Transverse colon (tissue), 3 donors: ENCODE results near the gene DEDD2.

ENCODE experiments used
- EP300 ChIP-seq: sonication (generic); formaldehyde crosslinking; IDR thresholded peaks from one replicate; pipeline ENCODE4 v1.6.1; 2017; ENCODE audit warnings: antibody characterized with exemption, low read depth
- TF ChIP-seq, protein P1 (sequence below), 5 experiments: fragments of 200-600 bp in 3 of 5; fragments of 450-650 bp in 2 of 5; sonication (generic) in 3 of 5; IDR thresholded peaks; 1 replicate in 2 of 5; 2 replicates in 3 of 5; pipeline ENCODE4 v1.5.1; 2016 to 2017; ENCODE audit warnings: antibody characterized with exemption in 5 of 5, inconsistent platforms in 3 of 5, mild to moderate bottlenecking in 2 of 5, moderate library complexity in 1 of 5

DNA sequence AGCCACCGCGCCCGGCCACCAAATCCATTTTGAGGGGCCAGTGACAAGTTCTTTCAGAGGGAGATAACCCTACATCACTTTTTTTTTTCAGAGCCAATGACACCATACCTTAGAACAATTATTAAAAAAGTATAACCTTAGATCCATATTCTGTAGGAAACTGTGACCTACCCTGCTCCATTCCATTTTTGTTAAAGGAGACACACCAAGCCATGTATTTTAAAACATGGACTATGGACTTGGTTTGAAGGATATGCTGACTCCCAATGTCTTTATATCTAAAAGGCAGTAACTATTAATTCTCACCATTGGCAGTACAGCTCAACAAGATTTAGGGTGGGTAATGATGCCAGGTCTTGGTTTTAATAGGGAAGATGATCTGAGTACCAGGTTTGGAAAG is 23.8 kb upstream of the DEDD2 start:
- TF ChIP-seq EP300 = no peak
- TF ChIP-seq, protein P1, sequence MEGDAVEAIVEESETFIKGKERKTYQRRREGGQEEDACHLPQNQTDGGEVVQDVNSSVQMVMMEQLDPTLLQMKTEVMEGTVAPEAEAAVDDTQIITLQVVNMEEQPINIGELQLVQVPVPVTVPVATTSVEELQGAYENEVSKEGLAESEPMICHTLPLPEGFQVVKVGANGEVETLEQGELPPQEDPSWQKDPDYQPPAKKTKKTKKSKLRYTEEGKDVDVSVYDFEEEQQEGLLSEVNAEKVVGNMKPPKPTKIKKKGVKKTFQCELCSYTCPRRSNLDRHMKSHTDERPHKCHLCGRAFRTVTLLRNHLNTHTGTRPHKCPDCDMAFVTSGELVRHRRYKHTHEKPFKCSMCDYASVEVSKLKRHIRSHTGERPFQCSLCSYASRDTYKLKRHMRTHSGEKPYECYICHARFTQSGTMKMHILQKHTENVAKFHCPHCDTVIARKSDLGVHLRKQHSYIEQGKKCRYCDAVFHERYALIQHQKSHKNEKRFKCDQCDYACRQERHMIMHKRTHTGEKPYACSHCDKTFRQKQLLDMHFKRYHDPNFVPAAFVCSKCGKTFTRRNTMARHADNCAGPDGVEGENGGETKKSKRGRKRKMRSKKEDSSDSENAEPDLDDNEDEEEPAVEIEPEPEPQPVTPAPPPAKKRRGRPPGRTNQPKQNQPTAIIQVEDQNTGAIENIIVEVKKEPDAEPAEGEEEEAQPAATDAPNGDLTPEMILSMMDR (IDR thresholded peaks at IDR 0.05) = no peak
